ENCODE results near the gene ATP1A1.

ATP1A1 gene

GRCh38 chr1:116402333-116402732, 29.3 kb downstream of the ATP1A1 start:
- Histone ChIP-seq H3K27ac (ENCODE audit: extremely low read depth, low read depth, low read length) (no peak overlapping the region), H3K9me3 (ENCODE audit: control insufficient read depth, insufficient read depth, low read depth, low read length) (no peaks in the 10 kb centered on the region), H3K4me3 (ENCODE audit: low read depth, low read length) (no peak overlapping the region), H3K36me3 (ENCODE audit: control insufficient read depth in 2 of 2, insufficient read depth in 1 of 2, low read length in 2 of 2) (peaks cover 6 to 100% of the 10 kb centered on the region in 2 experiments), H3K4me1 (ENCODE audit: control insufficient read depth, insufficient read depth, low read length) (no peaks in the 10 kb centered on the region)
- TF ChIP-seq ZNF658 (tag by site-specific recombination; IDR thresholded peaks at IDR 0.05), result no peak
- no peak for TF ChIP-seq ZNF132 (tag by site-specific recombination; IDR thresholded peaks at IDR 0.05; ENCODE audit: borderline replicate concordance)
- no peak for TF ChIP-seq KLF17 (tag by site-specific recombination; IDR thresholded peaks at IDR 0.05)
- TF ChIP-seq ZNF596 (tag by site-specific recombination; IDR thresholded peaks at IDR 0.05), result no peak
- TF ChIP-seq ZNF155 (tag by site-specific recombination; IDR thresholded peaks at IDR 0.05), result no peak
- CTCF ChIA-PET, result interaction anchor here (2.4 kb wide), 1 partner anchor 263 kb away, joined by 11 read pairs; no protein-coding TSS in a partner anchor
- POLR2A ChIA-PET, result interaction anchor here (0.6 to 0.8 kb wide), 2 partner anchors 17 to 83 kb away, joined by 3 read pairs; no protein-coding TSS in a partner anchor

- Histone ChIP-seq H3K36me3 (ENCODE audit: control insufficient read depth in 2 of 2, insufficient read depth in 1 of 2, low read length in 2 of 2) (peaks cover 0 to 97% of the 10 kb centered on the region in 2 experiments; a peak in 2 of 3 replicates), H3K4me1 (ENCODE audit: control insufficient read depth, insufficient read depth, low read length) (no peaks in the 10 kb centered on the region), H3K4me3 (ENCODE audit: low read depth, low read length) (no peak overlapping the region), H3K27ac (ENCODE audit: extremely low read depth, low read depth, low read length) (no peak overlapping the region), H3K9me3 (ENCODE audit: control insufficient read depth, insufficient read depth, low read depth, low read length) (no peaks in the 10 kb centered on the region)
- TF ChIP-seq ZNF777 (tag by site-specific recombination; IDR thresholded peaks at IDR 0.05; ENCODE audit: borderline replicate concordance) (no peak), ZNF10 (tag by site-specific recombination; IDR thresholded peaks at IDR 0.05) (0 out of 2 replicates have a peak, but pooled peaks have one; percentile 54), ZNF768 (tag by site-specific recombination; IDR thresholded peaks at IDR 0.05) (no peak), ZBTB17 (tag by site-specific recombination; IDR thresholded peaks at IDR 0.05) (0 out of 2 replicates have a peak, but pooled peaks have one; percentile 53)
- POLR2A ChIA-PET, result no interaction called here
- CTCF ChIA-PET, result interaction anchor here (0.7 to 2.4 kb wide), 3 partner anchors 22 to 265 kb away, joined by 4 to 11 read pairs (median 6); no protein-coding TSS in a partner anchor
These were observed 30.6 kb downstream of the ATP1A1 start for GRCh38 chr1:116403496-116404136.

- Histone ChIP-seq H3K27ac (ENCODE audit: extremely low read depth, low read depth, low read length) (no peak overlapping the region), H3K4me3 (ENCODE audit: low read depth, low read length) (no peak overlapping the region), H3K4me1 (ENCODE audit: control insufficient read depth, insufficient read depth, low read length) (no peaks in the 10 kb centered on the region), H3K36me3 (ENCODE audit: control insufficient read depth in 2 of 2, insufficient read depth in 1 of 2, low read length in 2 of 2) (peaks cover 0 to 94% of the 10 kb centered on the region in 2 experiments; a peak in 1 of 3 replicates), H3K9me3 (ENCODE audit: control insufficient read depth, insufficient read depth, low read depth, low read length) (no peaks in the 10 kb centered on the region)
- ChIA-PET CTCF (interaction anchor here (1.4 to 2.3 kb wide), 2 partner anchors 80 to 266 kb away, joined by 6 to 10 read pairs; no protein-coding TSS in a partner anchor), POLR2A (no interaction called here)
- TF ChIP-seq ZNF585B (tag by site-specific recombination; IDR thresholded peaks at IDR 0.05) (no peak), SP3 (tag by site-specific recombination; IDR thresholded peaks at IDR 0.05) (no peak), ZNF596 (tag by site-specific recombination; IDR thresholded peaks at IDR 0.05) (no peak), HOXC10 (CRISPR knock-in tag; IDR thresholded peaks at IDR 0.05) (no peak), ZNF426 (tag by site-specific recombination; IDR thresholded peaks at IDR 0.05) (no peak), ZNF146 (tag by site-specific recombination; IDR thresholded peaks at IDR 0.05) (no peak), ZNF16 (tag by site-specific recombination; IDR thresholded peaks at IDR 0.05; ENCODE audit: low read depth) (no peak), ZSCAN4 (tag by site-specific recombination; IDR thresholded peaks at IDR 0.05) (no peak), ZBTB7A (tag by site-specific recombination; IDR thresholded peaks at IDR 0.05; ENCODE audit: low read depth) (no peak), ZNF292 (tag by site-specific recombination; IDR thresholded peaks at IDR 0.05; ENCODE audit: borderline replicate concordance, low read depth) (no peak), SCRT2 (tag by site-specific recombination; IDR thresholded peaks at IDR 0.05) (no peak), ZNF24 (tag by site-specific recombination; IDR thresholded peaks at IDR 0.05) (no peak), ZNF223 (tag by site-specific recombination; IDR thresholded peaks at IDR 0.05) (no peak), ZNF514 (tag by site-specific recombination; IDR thresholded peaks at IDR 0.05) (no peak)
These were observed 31.7 kb downstream of the ATP1A1 start for GRCh38 chr1:116404699-116405098.
